Thyroid gland (tissue), 4 donors: ENCODE results near the gene FMN2.

Experiments used
- POLR2A ChIP-seq, 2 donors: fragments of 450-650 bp; IDR thresholded peaks; one replicate each; pipeline ENCODE4 v1.6.1; 2017; ENCODE audit warnings: antibody characterized with exemption in 2 of 2, mild to moderate bottlenecking in 2 of 2, moderate library complexity in 1 of 2
- TF ChIP-seq, protein P1 (sequence below), 6 experiments: fragments of 200-600 bp in 3 of 6; fragments of 450-650 bp in 3 of 6; sonication (generic) in 3 of 6; IDR thresholded peaks; one replicate each; pipeline ENCODE4 v1.5.1; 2016 to 2019; ENCODE audit warnings: antibody characterized with exemption in 6 of 6, mild to moderate bottlenecking in 2 of 6, inconsistent platforms in 1 of 6, moderate library complexity in 1 of 6

DNA sequence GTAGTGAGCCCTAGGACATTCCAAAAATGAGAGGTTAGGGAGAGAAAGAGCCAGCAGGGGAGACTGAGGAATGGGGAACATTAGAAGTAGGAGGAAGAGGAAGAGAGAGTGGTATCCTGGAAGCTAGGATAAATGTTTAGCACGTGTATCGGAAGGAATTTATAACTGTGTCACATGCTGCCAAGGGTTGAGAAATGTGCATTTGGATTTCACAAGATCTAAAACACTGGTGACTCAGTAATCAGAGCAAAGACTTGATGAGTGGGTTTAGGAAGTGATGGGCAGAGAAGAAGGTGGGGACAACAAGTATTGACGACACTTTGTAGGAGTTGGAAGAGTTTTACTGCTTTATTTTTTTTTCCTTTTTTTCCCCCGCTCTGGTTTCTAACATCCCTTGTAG lies 193.9 kb downstream of the FMN2 start:
- TF ChIP-seq, protein P1, sequence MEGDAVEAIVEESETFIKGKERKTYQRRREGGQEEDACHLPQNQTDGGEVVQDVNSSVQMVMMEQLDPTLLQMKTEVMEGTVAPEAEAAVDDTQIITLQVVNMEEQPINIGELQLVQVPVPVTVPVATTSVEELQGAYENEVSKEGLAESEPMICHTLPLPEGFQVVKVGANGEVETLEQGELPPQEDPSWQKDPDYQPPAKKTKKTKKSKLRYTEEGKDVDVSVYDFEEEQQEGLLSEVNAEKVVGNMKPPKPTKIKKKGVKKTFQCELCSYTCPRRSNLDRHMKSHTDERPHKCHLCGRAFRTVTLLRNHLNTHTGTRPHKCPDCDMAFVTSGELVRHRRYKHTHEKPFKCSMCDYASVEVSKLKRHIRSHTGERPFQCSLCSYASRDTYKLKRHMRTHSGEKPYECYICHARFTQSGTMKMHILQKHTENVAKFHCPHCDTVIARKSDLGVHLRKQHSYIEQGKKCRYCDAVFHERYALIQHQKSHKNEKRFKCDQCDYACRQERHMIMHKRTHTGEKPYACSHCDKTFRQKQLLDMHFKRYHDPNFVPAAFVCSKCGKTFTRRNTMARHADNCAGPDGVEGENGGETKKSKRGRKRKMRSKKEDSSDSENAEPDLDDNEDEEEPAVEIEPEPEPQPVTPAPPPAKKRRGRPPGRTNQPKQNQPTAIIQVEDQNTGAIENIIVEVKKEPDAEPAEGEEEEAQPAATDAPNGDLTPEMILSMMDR (IDR thresholded peaks at IDR 0.05): no peak
- no peak for TF ChIP-seq POLR2A (IDR thresholded peaks at IDR 0.05)
